HAP-1 (cell line): ENCODE results near the gene VMO1.
A peak's percentile ranks its signal among the peaks of the same experiment; 100 is the strongest.

Experiments used
- DNase-seq, 2 experiments: peaks; one replicate each; pipeline ENCODE4 v3.0.0-alpha.2; 2016 to 2020; ENCODE audit warnings: low spot score in 2 of 2
- H3K27me3 ChIP-seq: fragments of 250-450 bp; sonication (Bioruptor Pico); 2 replicates; pipeline ENCODE4 v1.5.1; 2020; ENCODE audit warnings: low read depth, mild to moderate bottlenecking, moderate library complexity
- H3K36me3 ChIP-seq: fragments of 250-450 bp; sonication (Bioruptor Pico); replicated peaks from 2 replicates; pipeline ENCODE4 v1.5.1; 2020; ENCODE audit warnings: mild to moderate bottlenecking
- H3K4me1 ChIP-seq: fragments of 250-450 bp; sonication (Bioruptor Pico); 2 replicates; pipeline ENCODE4 v1.5.1; 2020; ENCODE audit warnings: mild to moderate bottlenecking
- H3K4me3 ChIP-seq: fragments of 250-450 bp; sonication (Bioruptor Pico); 2 replicates; pipeline ENCODE4 v1.5.1; 2020; ENCODE audit warnings: mild to moderate bottlenecking, moderate library complexity
- H3K9me3 ChIP-seq: fragments of 250-450 bp; sonication (Bioruptor Pico); 2 replicates; pipeline ENCODE4 v1.5.1; 2020; ENCODE audit warnings: mild to moderate bottlenecking, moderate library complexity
- in situ Hi-C: fragments of 300-500 bp; cut with MboI; formaldehyde crosslinking; loops from 3 replicates; pipeline ENCODE4 v1.14.3; 2020; ENCODE audit warnings: low sequenced_read_pairs, inconsistent platforms, mixed read lengths

The VMO1 gene

GRCh38 chr17:4788807-4789700 lies 2.9 kb upstream of the VMO1 start, which contains the start of gene GLTPD2:
Gene GLTPD2, plus strand, starts transcription at chr17:4788964. Its CDS starts 48 bp downstream, at chr17:4789012.
- no peaks in the 10 kb centered on the region for H3K36me3 ChIP-seq
- H3K4me1 ChIP-seq = peaks cover 15% of the 10 kb centered on the region
- H3K4me3 ChIP-seq = peak within 1 kb of the TSS; percentile 37
- H3K9me3 ChIP-seq = peaks cover 3% of the 10 kb centered on the region; the same call in 1 of the 2 replicates
- no peak for DNase-seq
- in situ Hi-C loops = no loop called here
- no peaks in the 10 kb centered on the region for H3K27me3 ChIP-seq

- H3K4me3 ChIP-seq = no peak overlapping the region
- in situ Hi-C loops = no loop called here
- no peak for DNase-seq
- 0 out of 2 replicates have a peak, but pooled peaks cover 2% of the 10 kb centered on the region for H3K27me3 ChIP-seq
- peaks cover 15% of the 10 kb centered on the region for H3K4me1 ChIP-seq
- H3K9me3 ChIP-seq = peaks cover 3% of the 10 kb centered on the region; the same call in 1 of the 2 replicates
- H3K36me3 ChIP-seq = no peaks in the 10 kb centered on the region
Measured at GRCh38 chr17:4788159-4788806, 2.1 kb upstream of the VMO1 start.

- in situ Hi-C loops = no loop called here
- peaks cover 15% of the 10 kb centered on the region for H3K4me1 ChIP-seq
- H3K9me3 ChIP-seq = peaks cover 3% of the 10 kb centered on the region; the same call in 1 of the 2 replicates
- 0 out of 2 replicates have a peak, but pooled peaks cover 2% of the 10 kb centered on the region for H3K27me3 ChIP-seq
- DNase-seq = no peak
- H3K36me3 ChIP-seq = no peaks in the 10 kb centered on the region
- no peak overlapping the region for H3K4me3 ChIP-seq
Measured at GRCh38 chr17:4786516-4786915, 352 bp upstream of the VMO1 start.

- Histone ChIP-seq H3K9me3 (peaks cover 3% of the 10 kb centered on the region; the same call in 1 of the 2 replicates), H3K4me3 (no peak overlapping the region), H3K27me3 (0 out of 2 replicates have a peak, but pooled peaks cover 2% of the 10 kb centered on the region), H3K36me3 (no peaks in the 10 kb centered on the region), H3K4me1 (peaks cover 15% of the 10 kb centered on the region)
- DNase-seq = no peak
- in situ Hi-C loops = no loop called here
Measured at GRCh38 chr17:4785311-4786105, 656 bp downstream of the VMO1 start.

GRCh38 chr17:4782652-4783051 lies 3.5 kb downstream of the VMO1 start:
- in situ Hi-C loops = no loop called here
- no peaks in the 10 kb centered on the region for H3K36me3 ChIP-seq
- 0 out of 2 replicates have a peak, but pooled peaks cover 2% of the 10 kb centered on the region for H3K27me3 ChIP-seq
- H3K9me3 ChIP-seq = no peaks in the 10 kb centered on the region; the same call in 1 of the 2 replicates
- peaks cover 4% of the 10 kb centered on the region; the same call in 1 of the 2 replicates for H3K4me1 ChIP-seq
- no peak overlapping the region for H3K4me3 ChIP-seq
- DNase-seq = no peak

- H3K27me3 ChIP-seq = 0 out of 2 replicates have a peak, but pooled peaks cover 2% of the 10 kb centered on the region
- no peak overlapping the region for H3K4me3 ChIP-seq
- in situ Hi-C loops = no loop called here
- no peak for DNase-seq
- H3K36me3 ChIP-seq = no peaks in the 10 kb centered on the region
- no peaks in the 10 kb centered on the region for H3K9me3 ChIP-seq
- no peaks in the 10 kb centered on the region for H3K4me1 ChIP-seq
Measured at GRCh38 chr17:4780325-4780955, 5.7 kb downstream of the VMO1 start.

- Histone ChIP-seq H3K4me1 (no peaks in the 10 kb centered on the region), H3K4me3 (no peak overlapping the region), H3K27me3 (no peaks in the 10 kb centered on the region), H3K9me3 (no peaks in the 10 kb centered on the region), H3K36me3 (no peaks in the 10 kb centered on the region)
- in situ Hi-C loops = no loop called here
- DNase-seq = no peak
Measured at GRCh38 chr17:4777969-4778760, 8.0 kb downstream of the VMO1 start.

- no peak overlapping the region for H3K4me3 ChIP-seq
- in situ Hi-C loops = no loop called here
- H3K9me3 ChIP-seq = no peaks in the 10 kb centered on the region
- H3K36me3 ChIP-seq = no peaks in the 10 kb centered on the region
- H3K4me1 ChIP-seq = no peaks in the 10 kb centered on the region
- H3K27me3 ChIP-seq = no peaks in the 10 kb centered on the region
- no peak for DNase-seq
Measured at GRCh38 chr17:4772235-4772613, 13.9 kb downstream of the VMO1 start.

- no peak within 1 kb of the TSS for H3K4me3 ChIP-seq
- H3K9me3 ChIP-seq = no peaks in the 10 kb centered on the region
- no peaks in the 10 kb centered on the region for H3K27me3 ChIP-seq
- no peaks in the 10 kb centered on the region for H3K36me3 ChIP-seq
- in situ Hi-C loops = no loop called here
- no peaks in the 10 kb centered on the region for H3K4me1 ChIP-seq
- DNase-seq = no peak
Measured at GRCh38 chr17:4771519-4772234, 14.5 kb downstream of the VMO1 start, which contains the start of gene TM4SF5. Gene TM4SF5, plus strand, starts transcription at chr17:4771886. Its CDS starts 37 bp downstream, at chr17:4771923.

GRCh38 chr17:4769628-4770027 lies 16.5 kb downstream of the VMO1 start:
- in situ Hi-C loops = no loop called here
- no peak for DNase-seq
- Histone ChIP-seq H3K4me3 (no peak overlapping the region), H3K9me3 (no peaks in the 10 kb centered on the region), H3K4me1 (no peaks in the 10 kb centered on the region), H3K36me3 (no peaks in the 10 kb centered on the region), H3K27me3 (no peaks in the 10 kb centered on the region)

- Histone ChIP-seq H3K27me3 (no peaks in the 10 kb centered on the region), H3K4me3 (no peak overlapping the region), H3K36me3 (no peaks in the 10 kb centered on the region), H3K9me3 (no peaks in the 10 kb centered on the region), H3K4me1 (no peaks in the 10 kb centered on the region)
- in situ Hi-C loops = no loop called here
- DNase-seq = no peak
Measured at GRCh38 chr17:4768298-4768697, 17.9 kb downstream of the VMO1 start.

- Histone ChIP-seq H3K36me3 (no peaks in the 10 kb centered on the region), H3K9me3 (no peaks in the 10 kb centered on the region), H3K4me1 (no peaks in the 10 kb centered on the region), H3K4me3 (no peak overlapping the region), H3K27me3 (no peaks in the 10 kb centered on the region)
- DNase-seq = no peak
- in situ Hi-C loops = no loop called here
Measured at GRCh38 chr17:4766723-4767122, 19.4 kb downstream of the VMO1 start.
